HG03045 (cell line): ENCODE results near the gene GALM.
A peak's percentile ranks its signal among the peaks of the same experiment; 100 is the strongest.
"Not testable (repeated sequence)": the region's sequence is repeated elsewhere in the genome, so short reads cannot be mapped to it uniquely, and the experiment has no call there.

Experiments
- ATAC-seq: cut with Tn5 transposase; IDR thresholded peaks from one replicate; pipeline ENCODE4 v1.9.1; 2021; ENCODE audit warnings: mild to moderate bottlenecking, moderate library complexity; ENCODE audit not compliant: unreplicated experiment

GALM gene

DNA sequence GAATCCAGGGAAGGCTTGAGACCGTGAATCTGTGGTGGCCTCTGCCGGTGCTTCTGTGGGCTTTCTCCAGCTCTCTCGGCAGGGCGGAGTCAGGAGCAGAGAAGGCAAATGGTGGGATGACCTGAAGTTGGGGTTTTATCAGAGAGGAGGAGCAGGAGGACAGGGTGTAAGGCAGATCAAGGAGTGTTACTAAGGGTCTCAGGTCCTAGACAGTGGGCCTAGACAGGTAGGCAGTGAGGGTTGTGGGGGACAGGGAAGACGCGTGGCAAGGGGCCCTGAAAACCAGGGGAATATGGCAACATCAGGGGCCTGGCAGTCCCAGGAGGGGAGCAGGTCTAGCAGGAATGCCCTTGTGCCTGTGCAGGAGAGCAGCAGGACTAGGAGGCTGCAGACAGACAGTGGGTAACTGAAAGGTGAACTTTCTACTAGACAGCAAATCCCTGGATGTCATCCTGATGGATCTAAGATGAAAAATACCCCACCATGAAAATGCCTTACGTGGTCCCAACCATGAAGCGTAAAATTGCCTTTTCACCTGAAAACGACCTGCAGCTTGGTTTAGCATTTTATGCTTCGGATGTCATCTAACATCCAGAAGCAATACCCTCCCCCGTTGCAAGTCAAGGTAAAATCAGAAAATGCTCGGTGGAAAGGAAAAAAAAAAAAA is 43.1 kb downstream of the GALM start:
- ATAC-seq, result no peak

DNA sequence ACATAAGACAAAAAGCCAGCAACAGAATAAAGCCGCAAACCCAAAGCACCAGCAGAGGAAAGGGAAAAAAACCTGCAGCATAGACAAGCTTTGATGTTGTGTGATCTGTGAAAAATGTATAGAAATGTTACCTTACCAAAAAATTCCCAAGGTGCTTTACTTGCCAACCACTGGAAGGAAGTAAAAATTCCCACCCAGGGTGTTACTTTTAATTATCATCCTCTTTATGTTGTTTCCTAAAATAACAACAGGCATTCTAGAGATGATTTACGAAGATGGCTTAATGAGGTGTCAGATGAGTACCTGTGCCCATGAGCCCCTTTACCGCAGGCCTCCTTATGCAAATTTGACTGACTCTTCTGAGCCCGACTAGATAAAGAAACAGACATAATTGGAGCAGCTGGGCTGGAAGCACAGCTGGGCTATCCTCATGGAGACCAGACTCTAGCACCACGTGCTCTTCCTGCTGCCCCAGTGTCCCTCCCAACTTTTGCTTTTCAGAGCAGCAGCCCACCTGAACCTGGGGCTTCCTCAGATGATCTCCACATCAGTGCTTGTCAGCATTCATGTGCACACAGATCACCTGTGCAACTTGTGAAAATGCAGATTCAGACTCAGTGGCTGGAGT is 43.8 kb downstream of the GALM start:
- ATAC-seq, result no peak

DNA sequence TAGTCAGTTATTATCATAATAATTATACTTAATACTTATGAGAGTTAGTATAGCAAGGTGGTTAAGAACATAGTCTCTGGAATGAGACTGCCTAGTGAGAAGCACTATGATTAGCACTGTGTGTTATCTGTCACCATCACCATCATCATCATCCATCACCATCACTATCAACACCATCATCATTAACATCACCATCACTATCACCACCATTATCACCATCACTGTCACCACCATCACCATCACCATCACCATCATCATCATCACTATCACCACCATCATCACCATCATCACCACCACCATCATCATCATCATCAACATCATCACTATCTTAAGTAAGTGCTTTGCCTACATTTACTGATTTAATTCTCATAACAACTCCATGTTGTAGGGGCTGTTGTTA is 45.6 kb downstream of the GALM start:
- no peak for ATAC-seq

DNA sequence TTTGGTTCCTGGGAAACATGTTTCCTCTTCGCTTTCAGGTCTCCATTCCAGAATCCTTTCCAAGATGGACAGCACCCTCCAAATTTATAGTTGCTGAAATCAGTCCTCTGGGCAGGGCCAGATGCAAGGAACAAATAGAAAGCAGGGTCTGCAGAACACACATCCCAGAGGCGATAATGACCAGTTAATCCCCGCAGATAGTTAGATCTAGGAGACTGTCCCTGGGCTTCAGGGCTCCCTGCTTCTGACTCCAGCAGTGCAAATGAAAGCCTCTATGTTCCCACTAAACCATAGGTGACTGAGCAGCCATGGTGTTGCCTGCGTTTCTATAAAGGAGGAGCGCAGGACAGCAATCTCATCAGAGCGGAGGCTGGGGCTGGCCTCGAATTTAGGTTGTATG is 46.5 kb downstream of the GALM start:
- no peak for ATAC-seq

DNA sequence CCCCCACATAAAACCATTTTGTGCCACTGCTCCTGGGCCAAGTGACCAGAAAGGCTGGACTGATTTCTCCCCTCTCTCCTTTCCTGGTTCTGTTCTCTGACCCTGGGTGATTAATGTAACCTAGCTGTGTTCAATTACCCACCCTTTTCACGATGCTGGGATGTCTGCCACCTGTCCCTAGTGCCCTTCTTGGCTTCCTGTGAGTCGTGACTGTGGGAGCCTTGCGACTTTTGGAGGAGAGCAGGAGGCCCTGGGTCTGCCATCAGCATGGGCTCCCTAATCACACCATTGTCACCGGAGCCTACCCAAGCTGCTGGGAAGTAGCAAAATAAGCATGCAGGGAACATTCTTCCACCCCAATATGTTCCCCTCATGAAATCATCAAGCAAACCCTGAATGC is 47.0 kb downstream of the GALM start:
- no peak for ATAC-seq

DNA sequence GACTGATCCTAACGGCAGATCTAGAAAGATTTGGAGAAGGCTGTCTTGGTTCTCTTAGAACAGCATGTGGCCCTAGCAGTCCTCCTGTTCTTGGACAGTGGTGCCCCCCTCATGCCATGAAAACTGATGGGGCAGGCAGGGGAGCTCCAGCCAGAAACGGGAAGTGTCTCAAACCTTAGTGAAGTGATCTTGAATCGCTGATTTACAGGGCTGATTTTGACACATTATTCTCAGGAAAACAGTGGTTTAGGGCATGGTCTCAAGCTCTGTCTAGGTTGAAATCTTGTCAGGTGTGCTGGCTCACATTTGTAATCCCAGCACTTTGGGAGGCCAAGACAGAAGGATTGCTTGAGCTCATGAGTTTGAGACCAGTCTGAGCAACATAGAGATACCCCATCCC is 47.4 kb downstream of the GALM start:
- no peak for ATAC-seq

DNA sequence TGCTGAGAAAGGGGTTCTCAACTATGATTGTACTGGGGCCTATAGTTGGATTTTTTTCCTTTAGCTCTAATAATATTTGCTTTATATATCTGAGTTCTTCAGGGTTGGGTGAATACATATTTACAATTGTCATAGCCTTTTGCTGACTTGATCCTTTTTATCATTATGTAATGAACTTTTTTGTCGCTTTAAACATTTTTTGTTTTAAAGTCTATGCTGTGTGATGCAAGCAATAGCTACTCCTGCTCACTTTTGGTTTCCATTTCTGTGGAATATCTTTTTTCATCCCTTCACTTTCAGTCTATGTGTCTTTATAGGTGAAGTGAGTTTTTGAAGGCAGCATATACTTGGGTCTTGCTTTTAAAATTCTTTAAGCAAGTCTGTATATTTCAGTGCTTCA is 49.0 kb downstream of the GALM start:
- not testable (repeated sequence) for ATAC-seq

DNA sequence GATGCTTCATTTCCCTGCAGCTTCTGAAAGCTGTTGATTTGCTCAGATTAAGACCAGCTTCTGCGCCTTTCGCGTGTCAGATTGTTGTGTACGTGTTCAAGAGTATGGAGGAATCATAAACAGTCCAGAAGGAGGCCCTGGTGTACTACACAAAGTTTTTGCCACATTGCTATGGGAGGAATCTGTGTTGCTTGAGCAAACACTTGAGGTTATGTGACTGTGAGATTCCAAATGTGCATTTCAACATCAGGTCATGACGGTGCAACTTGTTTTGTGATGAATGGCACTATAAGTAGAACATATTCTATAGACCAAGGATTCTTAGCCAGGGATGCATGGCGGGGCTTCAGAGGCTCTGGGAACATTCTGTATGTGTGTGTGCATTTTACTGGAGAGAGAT is 50.3 kb downstream of the GALM start:
- no peak for ATAC-seq

DNA sequence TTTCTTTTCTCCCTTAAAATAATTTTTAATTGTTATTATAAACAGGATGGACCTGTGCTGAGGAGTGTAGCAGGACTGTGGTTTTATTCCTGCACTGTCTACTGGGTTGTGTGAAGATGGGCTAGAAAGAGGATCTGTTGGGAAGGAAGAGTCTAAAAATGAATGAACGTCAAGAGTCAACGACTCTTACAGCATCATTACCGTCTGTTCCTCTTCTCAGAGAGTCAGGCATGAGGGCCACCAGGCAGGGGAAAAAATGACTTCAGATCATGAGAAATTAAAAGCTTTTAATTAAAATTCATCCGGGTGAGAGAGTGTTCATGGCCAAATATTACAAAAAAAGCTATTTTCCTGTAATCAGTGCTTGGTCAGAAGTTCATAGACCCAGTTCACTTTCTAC is 52.7 kb downstream of the GALM start:
- ATAC-seq, result no peak

DNA sequence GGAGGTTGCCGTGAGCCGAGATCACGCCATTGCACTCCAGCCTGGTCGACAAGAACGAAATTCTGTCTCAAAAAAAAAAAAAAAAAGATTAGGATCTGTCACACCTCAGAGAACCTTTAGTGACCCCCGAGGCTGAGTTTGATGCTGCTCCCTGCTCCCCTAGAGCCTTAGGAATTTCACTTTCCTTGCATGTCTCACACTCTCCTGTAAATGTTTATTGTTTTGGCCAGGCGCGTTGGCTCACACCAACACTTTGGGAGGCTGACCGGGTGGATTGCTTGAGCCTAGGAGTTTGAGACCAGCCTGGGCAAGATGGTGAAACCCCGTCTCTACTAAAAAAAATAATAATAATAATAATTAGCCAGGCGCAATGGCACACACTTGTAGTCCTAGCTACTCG is 53.8 kb downstream of the GALM start:
- no peak for ATAC-seq

DNA sequence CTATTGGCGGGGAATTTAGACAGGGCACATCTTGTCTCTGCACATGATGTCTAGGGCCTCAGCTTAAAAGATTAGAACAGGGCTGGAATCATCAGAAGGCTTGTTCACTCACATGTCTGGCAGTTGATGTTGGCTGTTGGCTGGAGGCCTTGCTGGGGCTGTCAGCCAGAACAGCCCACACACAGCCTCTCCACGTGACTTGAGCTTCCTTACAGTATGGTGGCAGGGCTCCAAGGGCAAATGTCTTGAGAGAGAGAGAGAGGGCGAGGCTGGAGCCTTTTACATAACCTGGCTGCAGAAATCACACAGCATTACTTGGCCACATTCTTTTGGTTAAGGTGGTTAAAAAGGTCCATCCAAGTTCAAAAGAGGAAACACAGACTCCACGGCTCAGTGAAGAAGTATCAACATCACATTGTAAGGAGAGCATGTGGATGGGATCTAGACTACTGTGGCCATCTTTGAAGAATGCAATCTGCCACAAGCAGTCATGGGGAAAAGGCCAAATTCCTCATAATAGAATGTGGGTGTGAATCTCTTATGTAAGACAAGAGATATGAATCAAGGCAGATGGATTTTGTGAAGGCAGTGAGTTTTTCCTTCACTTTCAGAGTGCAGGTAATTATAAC is 54.8 kb downstream of the GALM start:
- no peak for ATAC-seq

DNA sequence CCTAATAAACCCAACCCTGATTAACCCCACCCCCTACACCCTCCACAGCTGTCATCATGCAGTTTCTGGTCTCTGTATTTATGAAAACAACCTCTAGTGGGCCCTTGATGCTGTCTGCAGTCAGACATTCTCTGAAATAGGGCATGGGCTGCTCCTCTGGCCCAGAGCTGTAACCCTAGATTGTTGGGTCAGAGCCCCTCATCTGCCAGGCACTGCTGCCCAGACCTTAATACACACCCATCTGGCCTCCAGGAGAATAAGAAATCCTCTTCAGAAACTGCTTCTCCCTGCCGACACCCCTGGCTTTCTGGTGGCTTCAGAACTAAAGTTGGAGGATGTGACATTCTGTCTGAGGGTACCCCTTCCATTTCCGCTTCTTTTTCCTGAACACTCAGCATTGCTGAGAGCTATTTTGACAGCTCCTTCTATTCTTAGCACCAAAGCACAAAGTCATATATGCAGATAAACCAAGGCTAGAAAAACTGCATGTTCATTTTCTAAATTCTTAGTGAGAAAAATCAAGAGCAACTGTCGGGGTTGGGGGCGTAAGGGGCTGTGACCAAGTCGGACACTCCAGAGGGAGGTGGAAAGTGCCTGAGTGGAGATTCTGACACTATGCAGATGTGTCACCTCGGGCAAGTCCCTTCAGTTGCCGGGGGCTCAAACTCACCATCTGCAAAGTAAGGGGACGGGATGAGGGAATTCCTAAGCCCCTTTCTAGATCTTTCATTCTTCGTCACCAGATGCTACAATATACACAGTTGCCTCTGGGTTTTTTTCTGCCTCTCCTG is 56.6 kb downstream of the GALM start:
- peak; percentile 70 for ATAC-seq

DNA sequence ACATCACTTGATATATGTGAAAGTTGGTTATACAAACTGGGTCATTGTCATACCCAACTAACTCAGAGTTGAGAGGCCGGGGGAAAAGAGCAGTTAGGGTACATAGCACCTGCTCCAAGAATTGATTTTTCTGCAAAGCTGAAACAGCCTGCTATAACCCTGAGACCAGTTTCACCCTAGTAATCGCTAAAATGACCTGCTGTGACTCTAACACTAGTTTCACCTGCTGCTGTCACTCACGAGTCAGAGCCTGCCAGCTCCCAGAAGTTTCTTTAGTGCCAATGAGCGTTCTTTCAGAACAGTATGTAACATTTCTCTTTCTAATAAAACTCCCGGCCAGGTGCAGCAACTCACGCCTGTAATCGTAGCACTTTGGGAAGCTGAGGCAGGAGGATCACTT is 57.3 kb downstream of the GALM start:
- peak; percentile 54 for ATAC-seq

DNA sequence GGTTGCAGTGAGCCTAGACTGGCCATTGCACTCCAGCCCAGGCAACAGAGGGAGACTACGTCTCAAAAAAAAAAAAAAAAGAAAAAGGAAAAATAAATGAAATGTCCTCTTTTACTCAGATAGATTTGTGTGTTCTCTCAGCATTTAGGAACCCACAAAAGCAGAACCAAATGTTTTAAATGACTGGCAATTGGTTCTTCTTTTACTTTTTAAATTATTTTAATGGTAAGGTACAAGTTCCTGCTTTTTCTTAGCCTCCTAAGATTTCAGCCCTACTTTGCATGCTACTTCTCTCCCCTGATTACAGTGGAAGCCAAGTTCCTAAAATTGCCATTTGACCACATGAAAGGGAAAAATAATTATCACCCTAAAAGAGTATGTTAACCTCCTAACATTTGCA is 61.7 kb downstream of the GALM start:
- ATAC-seq, result no peak

DNA sequence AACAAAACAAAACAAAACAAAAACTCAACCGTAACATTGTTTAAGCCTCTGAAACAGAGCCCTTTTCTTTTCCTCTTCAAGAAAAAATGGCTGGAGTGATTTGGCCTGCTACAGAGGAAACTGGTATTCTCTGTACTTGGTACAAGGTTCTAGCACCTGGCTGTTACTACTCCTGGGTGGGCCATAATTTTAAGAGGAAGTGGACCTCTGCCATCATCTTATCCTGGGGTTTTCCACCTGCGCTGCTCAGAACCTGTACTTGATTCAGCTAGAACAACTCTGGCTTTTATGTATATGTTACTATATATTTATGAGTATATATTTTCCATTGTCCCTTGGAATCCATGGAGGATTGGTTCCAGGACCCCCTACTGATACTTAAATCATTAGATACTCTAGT is 62.8 kb downstream of the GALM start:
- no peak for ATAC-seq

DNA sequence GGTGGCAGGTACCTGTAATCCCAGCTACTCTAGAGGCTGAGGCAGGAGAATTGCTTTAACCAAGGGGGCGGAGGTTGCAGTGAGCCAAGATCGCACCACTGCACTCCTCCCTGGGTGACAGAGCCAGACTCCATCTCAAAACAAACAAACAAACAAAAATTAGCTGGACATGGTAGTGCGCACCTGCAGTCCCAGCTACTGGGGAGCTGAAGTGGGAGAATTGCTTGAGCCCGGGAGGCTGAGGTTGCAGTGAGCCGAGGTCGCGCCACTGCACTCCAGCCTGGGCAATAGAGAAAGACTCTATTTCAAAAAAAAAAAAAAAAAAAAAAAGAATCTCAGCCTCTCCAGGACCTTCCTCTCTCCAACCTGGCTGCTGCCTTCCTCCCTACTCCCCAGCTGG is 65.2 kb downstream of the GALM start:
- no peak for ATAC-seq

DNA sequence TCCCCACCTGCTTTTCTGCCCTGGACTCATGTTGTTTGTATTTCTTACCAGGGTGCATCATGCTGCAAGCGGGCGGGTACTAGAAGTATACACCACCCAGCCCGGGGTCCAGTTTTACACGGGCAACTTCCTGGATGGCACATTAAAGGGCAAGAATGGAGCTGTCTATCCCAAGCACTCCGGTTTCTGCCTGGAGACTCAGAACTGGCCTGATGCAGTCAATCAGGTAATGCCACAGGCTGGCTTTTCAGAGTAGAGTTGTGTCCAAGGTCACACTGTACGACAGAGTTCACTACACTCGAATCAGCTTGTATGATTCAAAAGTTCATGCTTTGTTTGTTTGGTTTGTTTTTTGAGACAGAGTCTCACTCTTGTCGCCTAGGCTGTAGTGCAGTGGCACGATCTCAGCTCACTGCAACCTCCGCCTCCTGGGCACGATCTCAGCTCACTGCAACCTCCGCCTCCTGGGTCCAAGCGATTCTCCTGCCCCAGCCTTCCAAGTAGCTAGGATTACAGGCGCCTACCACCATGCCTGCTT is 65.8 kb downstream of the GALM start:
- ATAC-seq, result no peak

DNA sequence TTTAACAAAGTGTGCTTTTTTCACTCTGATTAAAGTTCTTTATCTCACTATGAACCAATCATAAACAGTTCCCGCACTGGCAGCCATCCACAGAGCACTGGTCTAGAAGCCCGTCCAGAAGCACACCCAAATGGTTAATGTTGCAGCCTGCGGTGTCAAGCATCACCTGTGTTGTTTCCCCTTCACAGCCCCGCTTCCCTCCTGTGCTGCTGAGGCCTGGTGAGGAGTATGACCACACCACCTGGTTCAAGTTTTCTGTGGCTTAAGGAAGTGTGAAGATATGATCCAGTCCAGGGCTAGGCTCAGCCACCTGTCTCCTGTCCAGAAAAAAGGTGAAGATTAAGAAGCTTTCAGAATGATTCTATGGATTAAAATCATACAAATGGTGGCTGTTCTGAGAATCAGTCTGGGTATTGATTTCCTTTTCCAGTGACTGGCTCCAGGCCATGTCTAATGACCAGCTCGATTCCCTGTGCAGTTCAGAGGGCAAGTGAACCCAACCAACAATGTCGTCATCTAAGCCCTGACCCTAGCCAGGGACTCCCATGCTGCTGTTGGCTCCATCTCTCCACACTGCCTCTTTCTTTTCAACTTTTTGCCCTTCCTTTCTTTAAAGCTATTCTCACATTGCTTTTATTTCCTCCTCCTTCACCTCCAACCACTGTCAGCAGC is 67.5 kb downstream of the GALM start:
- no peak for ATAC-seq

DNA sequence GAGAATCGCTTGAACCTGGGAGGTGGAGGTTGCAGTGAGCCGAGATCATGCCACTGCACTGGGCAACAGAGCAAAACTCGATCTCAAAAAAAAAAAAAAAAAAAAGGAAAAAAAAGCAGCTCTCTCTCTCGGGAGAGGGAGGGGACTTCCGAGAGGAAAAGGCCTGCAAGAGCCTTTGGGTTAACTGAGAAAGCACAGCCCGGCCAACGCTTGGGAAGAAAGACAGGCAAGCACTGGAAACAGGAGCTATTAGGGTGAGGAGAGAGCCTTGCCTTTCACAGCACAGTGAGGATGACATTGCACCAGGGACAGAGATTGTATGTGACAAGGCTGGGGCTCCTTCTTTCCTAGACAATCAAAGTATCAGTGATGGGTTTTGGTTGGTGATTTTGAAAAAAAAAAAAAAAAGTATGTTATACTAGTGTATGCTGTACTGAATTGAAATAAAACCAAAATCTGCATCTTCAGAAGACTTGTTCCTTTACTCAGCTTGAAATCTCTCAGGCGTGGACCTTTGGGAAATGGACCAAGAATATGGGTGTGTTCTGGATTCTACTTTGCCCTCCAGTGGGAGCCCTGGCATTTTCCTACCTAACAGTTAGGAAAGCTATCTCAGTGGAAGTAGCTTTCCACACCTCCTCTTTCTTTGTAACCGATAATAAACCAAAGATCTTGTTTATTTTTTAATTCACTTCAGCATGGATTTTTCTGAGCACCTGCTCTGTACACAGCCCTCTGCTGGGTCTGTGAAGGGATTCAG is 68.6 kb downstream of the GALM start:
- no peak for ATAC-seq

DNA sequence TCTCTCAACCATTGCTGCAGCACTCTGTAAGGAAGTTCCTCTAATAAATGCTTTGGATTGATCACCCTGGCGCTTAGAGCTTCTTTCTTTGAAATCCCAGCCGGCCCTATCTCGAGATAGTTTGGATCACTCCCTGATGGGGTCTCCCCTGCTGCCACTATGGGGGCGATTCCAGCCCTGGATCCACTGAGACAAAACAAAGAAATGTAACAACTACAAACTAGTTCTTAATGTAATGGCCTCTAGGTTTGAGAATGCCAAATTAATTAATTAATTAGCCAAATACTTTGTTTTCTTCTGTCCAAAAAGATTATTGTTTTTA is 70.0 kb downstream of the GALM start:
- no peak for ATAC-seq
